A549 (cell line): Measurements from ENCODE around the gene XRCC5. TPM values are rescaled to one million over a fixed set of nuclear protein-coding genes. Genes with fewer than 3 reads are reported as not detected.

Experiments used
- ATAC-seq, 2 experiments: fragments of 200-7000 bp in 1 of 2; fragments of >200 bp in 1 of 2; cut with Nextera tagmentation in 1 of 2; cut with Tn5 transposase in 1 of 2; 3 replicates each; pipeline versions ENCODE4 v1.8.0 to v1.9.1; 2018 to 2020; ENCODE audit warnings: mild to moderate bottlenecking in 1 of 2, moderate library complexity in 1 of 2
- CTCF ChIA-PET: fragments of 300-600 bp; sonication (Branson Sonifier 250); formaldehyde crosslinking; extraction: SDS; loops from one replicate; lab custom pipeline; 2021; ENCODE audit warnings: antibody characterized with exemption, inconsistent platforms; lab: Yijun Ruan, JAX
- POLR2A ChIA-PET: fragments of 350-600 bp; formaldehyde crosslinking; extraction: SDS; loops from one replicate; lab custom pipeline; 2021; ENCODE audit warnings: antibody characterized with exemption, inconsistent platforms; lab: Yijun Ruan, JAX
- DNase-seq, 2 experiments: peaks; one replicate each; pipeline versions ENCODE4 v3.0.0 to v3.0.0-alpha.2; 2011 to 2016; ENCODE audit warnings: low read depth in 1 of 2, low spot score in 1 of 2
- FAIRE-seq: peaks from 2 replicates; lab custom pipeline; 2011; peaks lifted over from hg19 to GRCh38; lab: Jason Lieb, UNC
- H3K27ac ChIP-seq, 2 experiments: fragments of >200 bp; sonication (Bioruptor Twin); formaldehyde crosslinking; 3 replicates each; pipeline ENCODE4 v1.5.1; 2016 to 2017
- H3K4me1 ChIP-seq: fragments of >200 bp; sonication (Bioruptor Twin); formaldehyde crosslinking; 3 replicates; pipeline ENCODE4 v1.6.1; 2016
- H3K4me2 ChIP-seq: fragments of >200 bp; sonication (Bioruptor Twin); formaldehyde crosslinking; 3 replicates; pipeline ENCODE4 v1.6.1; 2016
- H3K4me3 ChIP-seq: fragments of >200 bp; sonication (Bioruptor Twin); formaldehyde crosslinking; 3 replicates; pipeline ENCODE4 v1.5.1; 2016
- H3K9me3 ChIP-seq: fragments of >200 bp; sonication (Bioruptor Twin); formaldehyde crosslinking; 3 replicates; pipeline ENCODE4 v1.6.1; 2016
- CBX2 ChIP-seq: fragments of 200-600 bp; sonication (generic); IDR thresholded peaks from 2 replicates; pipeline ENCODE4 v1.6.1; 2016; ENCODE audit warnings: low read depth, mild to moderate bottlenecking, borderline replicate concordance
- CBX8 ChIP-seq: fragments of 200-600 bp; sonication (generic); IDR thresholded peaks from 2 replicates; pipeline ENCODE4 v1.6.1; 2016
- CEBPB ChIP-seq, 2 experiments: fragments of >200 bp in 1 of 2; sonication (Bioruptor Twin) in 1 of 2; formaldehyde crosslinking in 1 of 2; IDR thresholded peaks; 2 replicates each; pipeline ENCODE4 v1.6.1; 2012 to 2016
- CHD4 ChIP-seq: fragments of 200-600 bp; sonication (generic); IDR thresholded peaks from 2 replicates; pipeline ENCODE4 v1.6.1; 2016; ENCODE audit warnings: antibody characterized with exemption, mild to moderate bottlenecking, borderline replicate concordance
- EHF ChIP-seq: fragments of 250-450 bp; sonication (Bioruptor Pico); IDR thresholded peaks from 2 replicates; pipeline ENCODE4 v1.5.0; 2020; ENCODE audit warnings: mild to moderate bottlenecking
- EHMT2 ChIP-seq: fragments of 200-600 bp; sonication (generic); IDR thresholded peaks from 2 replicates; pipeline ENCODE4 v1.6.1; 2016; ENCODE audit warnings: antibody characterized with exemption, low read depth, mild to moderate bottlenecking, moderate library complexity
- ESRRA ChIP-seq: fragments of 150-350 bp; IDR thresholded peaks from 2 replicates; pipeline ENCODE4 v1.6.1; 2014; ENCODE audit warnings: mild to moderate bottlenecking, low read length, borderline replicate concordance
- FOSL2 ChIP-seq, 2 experiments: fragments of 450-650 bp in 1 of 2; fragments of >200 bp in 1 of 2; sonication (Bioruptor Twin) in 1 of 2; formaldehyde crosslinking; IDR thresholded peaks; 2 replicates each; pipeline versions ENCODE4 v1.5.0 to v1.6.1; 2016 to 2020; ENCODE audit warnings: mild to moderate bottlenecking in 1 of 2, moderate library complexity in 1 of 2
- HDAC2 ChIP-seq: fragments of 200-600 bp; sonication (generic); IDR thresholded peaks from 2 replicates; pipeline ENCODE4 v1.6.1; 2016
- HES2 ChIP-seq: fragments of >200 bp; sonication (Bioruptor Twin); formaldehyde crosslinking; IDR thresholded peaks from 2 replicates; pipeline ENCODE4 v1.6.1; 2016
- HEYL ChIP-seq: fragments of 250-450 bp; sonication (Bioruptor Pico); IDR thresholded peaks from 2 replicates; pipeline ENCODE4 v1.8.0; 2021; ENCODE audit warnings: mild to moderate bottlenecking, moderate library complexity
- HOXB13 ChIP-seq: fragments of 250-450 bp; sonication (Bioruptor Pico); IDR thresholded peaks from 2 replicates; pipeline ENCODE4 v1.5.0; 2020; ENCODE audit warnings: low read depth, mild to moderate bottlenecking, moderate library complexity
- HOXB5 ChIP-seq: fragments of 250-450 bp; sonication (Bioruptor Pico); IDR thresholded peaks from 2 replicates; pipeline ENCODE4 v1.5.0; 2020; ENCODE audit warnings: mild to moderate bottlenecking, moderate library complexity
- JUNB ChIP-seq: fragments of >200 bp; sonication (Bioruptor Twin); formaldehyde crosslinking; IDR thresholded peaks from 2 replicates; pipeline ENCODE4 v1.6.1; 2016
- KDM1A ChIP-seq: fragments of 200-600 bp; sonication (generic); IDR thresholded peaks from 2 replicates; pipeline ENCODE4 v1.6.1; 2016; ENCODE audit warnings: low read depth, mild to moderate bottlenecking
- MAFK ChIP-seq: fragments of 450-650 bp; IDR thresholded peaks from 2 replicates; pipeline ENCODE4 v1.6.1; 2014; ENCODE audit not compliant: partially characterized antibody
- MYC ChIP-seq: IDR thresholded peaks from 2 replicates; pipeline ENCODE4 v1.6.1; 2012; ENCODE audit warnings: mild to moderate bottlenecking, inconsistent platforms, low read length, improper control_type of control experiment, borderline replicate concordance
- PBX3 ChIP-seq: IDR thresholded peaks from 2 replicates; pipeline ENCODE4 v1.6.1; 2012
- PHF8 ChIP-seq: fragments of 200-600 bp; sonication (generic); IDR thresholded peaks from 2 replicates; pipeline ENCODE4 v1.6.1; 2016; ENCODE audit warnings: low read depth, mild to moderate bottlenecking, antibody characterized with exemption, moderate library complexity, borderline replicate concordance
- RARB ChIP-seq: fragments of 250-450 bp; sonication (Bioruptor Pico); IDR thresholded peaks from 2 replicates; pipeline ENCODE4 v1.8.0; 2021; ENCODE audit warnings: mild to moderate bottlenecking, moderate library complexity
- RCOR1 ChIP-seq: fragments of 150-350 bp; IDR thresholded peaks from 2 replicates; pipeline ENCODE4 v1.6.1; 2014; ENCODE audit warnings: antibody characterized with exemption, low read length, low read depth
- REST ChIP-seq: fragments of 200-600 bp; sonication (generic); IDR thresholded peaks from 2 replicates; pipeline ENCODE4 v1.6.1; 2016; ENCODE audit warnings: antibody characterized with exemption, mild to moderate bottlenecking, moderate library complexity
- RNF2 ChIP-seq: fragments of 200-600 bp; sonication (generic); IDR thresholded peaks from 2 replicates; pipeline ENCODE4 v1.6.1; 2016; ENCODE audit warnings: low read depth, mild to moderate bottlenecking, antibody characterized with exemption, moderate library complexity, borderline replicate concordance
- TFCP2L1 ChIP-seq: fragments of 250-450 bp; sonication (Bioruptor Pico); IDR thresholded peaks from 2 replicates; pipeline ENCODE4 v1.5.0; 2021; ENCODE audit warnings: mild to moderate bottlenecking
- USF2 ChIP-seq: fragments of 450-650 bp; IDR thresholded peaks from 2 replicates; pipeline ENCODE4 v1.6.1; 2014; ENCODE audit warnings: antibody characterized with exemption
- WGBS: methylation state at CpG from one replicate; pipeline ENCODE4 v1.1.6; 2017; ENCODE audit errors: missing lambda C conversion rate; 5-methylcytosine and 5-hydroxymethylcytosine counted together
- polyA plus RNA-seq, 4 experiments: library from polyadenylated mRNA; depleted of rRNA in 3 of 4; stranded (reverse); fragments of >200 nt; fragmentation: RNase III in 1 of 4; extraction: RNeasy Plus Mini Kit Qiagen cat#74134 plus additional on column Dnase treatment in 1 of 4; gene quantifications; 2 replicates in 3 of 4; 3 replicates in 1 of 4; pipeline ENCODE4 v1.2.3, GENCODE V29; 2011 to 2017

The XRCC5 gene
- polyA plus RNA-seq, 2 of the 4 experiments (the other 2 are of a cell fraction), result 217 to 430 TPM

- ATAC-seq (no peak), FAIRE-seq (no peak), DNase-seq (no peak)
- Histone ChIP-seq H3K4me3 (no peak overlapping the region), H3K9me3 (no peaks in the 10 kb centered on the region), H3K4me2 (no peak overlapping the region), H3K4me1 (peaks cover 15% of the 10 kb centered on the region; the same call in 2 of the 3 replicates), H3K27ac (no peak overlapping the region)
- ChIA-PET CTCF (interaction anchor here (1.2 to 1.9 kb wide), 2 partner anchors 11 to 13 kb away, joined by 3 to 7 read pairs; no protein-coding TSS in a partner anchor), POLR2A (interaction anchor here (0.6 kb wide), 1 partner anchor 382 kb away, joined by 3 read pairs; no protein-coding TSS in a partner anchor)
- TF ChIP-seq EHMT2, result no peak
- no peak for TF ChIP-seq FOSL2 (IDR thresholded peaks at IDR 0.05)
- no peak for TF ChIP-seq FOSL2 (CRISPR knock-in tag; IDR thresholded peaks at IDR 0.05)
- WGBS, result 94% methylated on average over 1 of the region's 1 CpG
These were observed 9.3 kb downstream of the XRCC5 start for GRCh38 chr2:216118474-216118873.

DNA sequence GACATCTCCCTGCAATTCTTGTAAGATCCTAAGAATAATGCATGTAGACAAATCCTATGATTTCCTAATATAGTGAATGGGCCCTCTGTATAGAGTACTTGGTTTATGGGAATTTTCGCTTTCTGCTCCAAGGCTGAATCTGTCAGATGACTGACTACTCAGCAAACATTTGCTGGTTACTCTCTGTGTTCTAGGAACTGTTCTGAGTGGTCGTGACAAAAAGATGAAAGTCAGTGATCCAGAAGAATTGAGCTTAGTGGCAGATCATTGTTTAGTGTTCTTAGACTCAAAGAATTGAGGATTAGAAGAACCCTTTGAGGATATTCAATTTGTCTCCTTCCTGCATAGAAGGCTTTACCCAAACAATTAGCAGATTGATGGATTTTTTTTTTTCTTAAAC is 10.0 kb downstream of the XRCC5 start:
- Histone ChIP-seq H3K27ac (no peak overlapping the region), H3K4me2 (no peak overlapping the region), H3K4me3 (no peak overlapping the region), H3K4me1 (peaks cover 15% of the 10 kb centered on the region; the same call in 2 of the 3 replicates), H3K9me3 (no peaks in the 10 kb centered on the region)
- TF ChIP-seq RNF2 (no peak), HEYL (no peak), RCOR1 (no peak), MAFK (no peak), EHF (no peak), TFCP2L1 (no peak), CEBPB (IDR thresholded peaks at IDR 0.05) (no peak), PHF8 (no peak), HES2 (no peak), PBX3 (no peak), HOXB5 (CRISPR knock-in tag) (no peak), FOSL2 (IDR thresholded peaks at IDR 0.05) (no peak), FOSL2 (CRISPR knock-in tag; IDR thresholded peaks at IDR 0.05) (no peak), ESRRA (no peak), CBX2 (no peak), REST (no peak)
- WGBS, result 91% methylated on average over 2 of the region's 2 CpGs
- POLR2A ChIA-PET, result no interaction called here
- CTCF ChIA-PET, result interaction anchor here (1.2 to 1.9 kb wide), 2 partner anchors 11 to 12 kb away, joined by 3 to 7 read pairs; no protein-coding TSS in a partner anchor
- no peak for DNase-seq
- no peak for FAIRE-seq
- no peak for ATAC-seq

DNA sequence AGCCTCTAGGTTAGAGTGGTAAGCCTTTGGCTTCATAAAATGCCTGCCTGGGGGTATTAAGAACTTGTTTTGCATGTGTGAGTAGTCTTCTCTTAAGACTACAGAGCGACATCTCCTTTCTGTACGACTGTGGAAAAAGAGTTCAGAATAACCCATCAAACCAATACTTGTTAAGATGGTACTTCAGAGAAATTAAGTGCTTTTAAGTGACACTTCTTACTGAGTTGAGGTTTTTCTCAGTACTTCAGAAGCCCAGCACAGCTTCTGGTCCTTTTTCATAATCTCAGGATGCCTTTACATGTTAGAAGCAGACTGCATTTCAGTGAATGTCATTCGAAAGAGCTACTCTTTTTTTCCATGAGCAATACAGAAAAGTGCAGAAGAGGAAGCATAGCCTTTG is 10.8 kb downstream of the XRCC5 start:
- no peak overlapping the region for H3K4me2 ChIP-seq
- FAIRE-seq (no peak), ATAC-seq (no peak), DNase-seq (no peak)
- ChIA-PET CTCF (interaction anchor here (1.9 kb wide), 1 partner anchor 11 kb away, joined by 7 read pairs; no protein-coding TSS in a partner anchor), POLR2A (no interaction called here)
- H3K9me3 ChIP-seq, result no peaks in the 10 kb centered on the region
- 96% methylated on average over 3 of the region's 3 CpGs for WGBS
- no peak overlapping the region for H3K4me3 ChIP-seq
- no peak overlapping the region for H3K27ac ChIP-seq
- H3K4me1 ChIP-seq, result peaks cover 15% of the 10 kb centered on the region; the same call in 2 of the 3 replicates
- TF ChIP-seq USF2 (no peak), KDM1A (no peak), MYC (no peak), RARB (CRISPR knock-in tag) (no peak), CHD4 (no peak), PBX3 (no peak), CBX8 (no peak), HDAC2 (no peak), HES2 (no peak), JUNB (no peak), PHF8 (no peak), HOXB13 (CRISPR knock-in tag) (no peak)
